Measurements from ENCODE around the gene NUP35.
"Not testable (repeated sequence)": the region's sequence is repeated elsewhere in the genome, so short reads cannot be mapped to it uniquely, and the experiment has no call there.

The NUP35 gene

GRCh38 chr2:183126635-183127034 is 2.4 kb downstream of the NUP35 start:
- no peak for DNase-seq (ENCODE audit: low spot score)
- H3K27ac ChIP-seq: no peak overlapping the region
- TF ChIP-seq, protein P1, sequence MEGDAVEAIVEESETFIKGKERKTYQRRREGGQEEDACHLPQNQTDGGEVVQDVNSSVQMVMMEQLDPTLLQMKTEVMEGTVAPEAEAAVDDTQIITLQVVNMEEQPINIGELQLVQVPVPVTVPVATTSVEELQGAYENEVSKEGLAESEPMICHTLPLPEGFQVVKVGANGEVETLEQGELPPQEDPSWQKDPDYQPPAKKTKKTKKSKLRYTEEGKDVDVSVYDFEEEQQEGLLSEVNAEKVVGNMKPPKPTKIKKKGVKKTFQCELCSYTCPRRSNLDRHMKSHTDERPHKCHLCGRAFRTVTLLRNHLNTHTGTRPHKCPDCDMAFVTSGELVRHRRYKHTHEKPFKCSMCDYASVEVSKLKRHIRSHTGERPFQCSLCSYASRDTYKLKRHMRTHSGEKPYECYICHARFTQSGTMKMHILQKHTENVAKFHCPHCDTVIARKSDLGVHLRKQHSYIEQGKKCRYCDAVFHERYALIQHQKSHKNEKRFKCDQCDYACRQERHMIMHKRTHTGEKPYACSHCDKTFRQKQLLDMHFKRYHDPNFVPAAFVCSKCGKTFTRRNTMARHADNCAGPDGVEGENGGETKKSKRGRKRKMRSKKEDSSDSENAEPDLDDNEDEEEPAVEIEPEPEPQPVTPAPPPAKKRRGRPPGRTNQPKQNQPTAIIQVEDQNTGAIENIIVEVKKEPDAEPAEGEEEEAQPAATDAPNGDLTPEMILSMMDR (conservative IDR thresholded peaks at IDR 0.05; ENCODE audit: low read depth): no peak
- ChIA-PET CTCF (interaction anchor here (0.6 kb wide), 1 partner anchor 19 kb away, joined by 3 read pairs; no protein-coding TSS in a partner anchor), POLR2A (ENCODE audit: low non-redundant PET) (no interaction called here)

DNA sequence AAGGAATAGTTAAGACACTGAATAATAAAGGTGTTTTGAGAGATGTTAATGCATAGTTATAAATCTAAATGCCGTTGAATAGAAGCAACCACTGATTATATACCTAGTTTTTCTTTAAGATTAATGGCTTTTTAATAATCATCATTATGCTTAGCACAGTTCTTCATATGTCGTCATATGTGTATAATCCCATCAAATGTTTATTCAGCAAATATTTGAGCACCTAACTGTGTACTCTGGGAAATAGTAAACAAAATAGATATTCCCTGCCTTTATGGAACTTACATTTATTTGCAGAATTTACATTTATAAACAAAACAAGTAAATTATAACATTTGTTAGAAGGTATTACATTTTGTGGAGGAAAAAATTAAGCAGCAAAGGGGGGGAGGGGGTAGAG is 9.8 kb downstream of the NUP35 start:
- ChIA-PET CTCF (no interaction called here), POLR2A (ENCODE audit: low non-redundant PET) (no interaction called here)
- H3K27ac ChIP-seq: no peak overlapping the region
- no peak for DNase-seq (ENCODE audit: low spot score)
- TF ChIP-seq, protein P1 (conservative IDR thresholded peaks at IDR 0.05; ENCODE audit: low read depth): no peak

DNA sequence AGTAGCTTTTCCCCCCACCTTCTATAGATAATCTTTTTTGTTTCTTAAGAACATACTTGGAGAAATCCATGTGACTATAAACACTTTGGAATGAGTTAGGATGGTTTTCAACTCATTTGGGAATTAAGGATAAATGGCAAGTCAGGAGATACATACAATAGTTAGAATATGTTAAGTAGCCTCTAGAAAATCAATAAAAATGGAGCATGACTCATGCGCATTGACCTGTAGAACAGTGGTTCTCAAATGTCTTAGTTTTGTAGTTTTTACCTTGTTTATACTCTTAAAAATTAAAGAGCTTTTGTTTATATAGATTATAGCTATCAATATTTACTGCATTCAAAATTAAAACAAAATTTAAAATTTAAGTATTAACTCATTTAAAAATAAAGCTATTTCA is 24.7 kb downstream of the NUP35 start:
- TF ChIP-seq, protein P1 (conservative IDR thresholded peaks at IDR 0.05; ENCODE audit: low read depth): no peak
- POLR2A ChIA-PET (ENCODE audit: low non-redundant PET): no interaction called here
- CTCF ChIA-PET: no interaction called here
- H3K27ac ChIP-seq: no peak overlapping the region
- no peak for DNase-seq (ENCODE audit: low spot score)

GRCh38 chr2:183149489-183149888 is 25.2 kb downstream of the NUP35 start:
- ChIA-PET CTCF (no interaction called here), POLR2A (ENCODE audit: low non-redundant PET) (no interaction called here)
- no peak for DNase-seq (ENCODE audit: low spot score)
- no peak overlapping the region for H3K27ac ChIP-seq
- TF ChIP-seq, protein P1 (conservative IDR thresholded peaks at IDR 0.05; ENCODE audit: low read depth): no peak

GRCh38 chr2:183152280-183152679 is 28.0 kb downstream of the NUP35 start:
- DNase-seq (ENCODE audit: low spot score); CTCF ChIA-PET; POLR2A ChIA-PET (ENCODE audit: low non-redundant PET); H3K27ac ChIP-seq: not testable (repeated sequence)

DNA sequence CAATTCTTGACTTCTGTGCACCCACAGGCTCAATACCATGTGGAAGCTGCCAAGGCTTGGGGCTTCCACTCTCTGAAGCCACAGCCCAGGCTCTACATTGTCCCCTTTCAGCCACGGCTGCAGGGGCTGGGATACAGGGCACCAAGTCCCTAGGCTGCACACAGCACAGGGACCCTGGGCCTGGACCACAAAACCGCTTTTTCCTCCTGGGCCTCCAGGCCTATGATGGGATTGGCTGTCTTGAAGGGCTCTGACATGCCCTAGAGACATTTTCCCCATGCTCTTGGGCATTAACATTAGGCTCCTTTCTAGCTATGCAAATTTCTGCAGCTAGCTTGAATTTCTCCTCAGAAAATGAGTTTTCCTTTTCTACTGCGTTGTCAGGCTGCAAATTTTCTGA is 29.7 kb downstream of the NUP35 start:
- ChIA-PET POLR2A (ENCODE audit: low non-redundant PET) (no interaction called here), CTCF (interaction anchor here (0.6 kb wide), 1 partner anchor 34 kb away, joined by 8 read pairs; no protein-coding TSS in a partner anchor)
- TF ChIP-seq, protein P1 (conservative IDR thresholded peaks at IDR 0.05; ENCODE audit: low read depth): no peak
- H3K27ac ChIP-seq: no peak overlapping the region
- DNase-seq (ENCODE audit: low spot score): no peak

DNA sequence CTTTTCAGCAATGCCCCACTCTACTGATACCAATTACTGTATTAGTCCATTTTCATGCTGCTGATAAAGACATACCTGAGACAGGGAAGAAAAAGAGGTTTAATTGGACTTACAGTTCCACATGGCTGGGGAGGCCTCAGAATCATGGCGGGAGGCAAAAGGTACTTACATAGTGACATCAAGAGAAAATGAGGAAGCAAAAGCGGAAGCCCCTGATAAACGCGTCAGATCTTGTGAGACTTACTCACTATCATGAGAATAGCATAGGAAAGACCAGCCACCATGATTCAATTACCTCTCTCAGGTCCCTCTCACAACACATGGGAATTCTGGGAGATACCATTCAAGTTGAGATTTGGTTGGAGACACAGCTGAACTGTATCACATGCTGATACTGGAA is 30.5 kb downstream of the NUP35 start:
- POLR2A ChIA-PET (ENCODE audit: low non-redundant PET); DNase-seq (ENCODE audit: low spot score); CTCF ChIA-PET; H3K27ac ChIP-seq: not testable (repeated sequence)

GRCh38 chr2:183157131-183157530 is 32.9 kb downstream of the NUP35 start:
- no peak for DNase-seq (ENCODE audit: low spot score)
- TF ChIP-seq, protein P1 (conservative IDR thresholded peaks at IDR 0.05; ENCODE audit: low read depth): no peak
- CTCF ChIA-PET: no interaction called here
- POLR2A ChIA-PET (ENCODE audit: low non-redundant PET): no interaction called here
- H3K27ac ChIP-seq: no peak overlapping the region
